DMS 273 (cell line): Measurements from ENCODE around the gene CAMK2N2.
A peak's percentile ranks its signal among the peaks of the same experiment; 100 is the strongest.

Source experiments
- DNase-seq: peaks from one replicate; lab custom pipeline; 2025; ENCODE audit not compliant: unreplicated experiment; lab: John Stamatoyannopoulos, UW

CAMK2N2 gene

DNA sequence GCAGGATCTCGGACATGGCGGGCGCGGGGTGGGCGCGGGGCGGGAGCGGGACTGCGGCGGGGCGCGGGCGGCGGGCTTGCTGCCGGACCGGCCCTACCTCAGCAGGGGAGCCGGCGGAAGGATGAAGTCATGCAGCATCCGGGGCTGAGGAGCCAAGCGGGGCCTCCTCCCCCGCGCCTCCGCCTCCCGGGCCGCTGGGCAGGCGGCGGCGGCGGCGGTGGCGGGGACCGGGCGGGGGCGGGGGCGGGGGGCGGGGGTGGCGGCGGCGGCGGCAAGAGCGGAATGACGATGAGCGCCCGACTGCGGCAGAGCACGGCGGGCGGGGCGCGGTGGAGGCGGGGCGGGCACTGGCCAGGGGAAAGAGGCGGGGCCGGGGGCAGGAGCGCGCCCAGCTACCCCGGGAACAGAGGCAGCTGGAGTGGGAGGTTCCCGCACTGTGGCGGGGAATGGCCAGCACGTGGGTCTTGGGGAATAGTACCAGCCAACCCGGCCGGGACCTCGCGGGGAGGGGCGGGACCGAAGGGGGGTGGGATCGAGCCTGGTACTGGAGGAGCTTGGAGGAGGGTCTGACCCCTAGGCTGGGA, at the start of gene CAMK2N2:
CAMK2N2 (minus strand) TSS at position 284 of the 584 bp plus-strand sequence; CDS start at position 16, 268 bp downstream.
- peak; percentile 98 for DNase-seq

DNA sequence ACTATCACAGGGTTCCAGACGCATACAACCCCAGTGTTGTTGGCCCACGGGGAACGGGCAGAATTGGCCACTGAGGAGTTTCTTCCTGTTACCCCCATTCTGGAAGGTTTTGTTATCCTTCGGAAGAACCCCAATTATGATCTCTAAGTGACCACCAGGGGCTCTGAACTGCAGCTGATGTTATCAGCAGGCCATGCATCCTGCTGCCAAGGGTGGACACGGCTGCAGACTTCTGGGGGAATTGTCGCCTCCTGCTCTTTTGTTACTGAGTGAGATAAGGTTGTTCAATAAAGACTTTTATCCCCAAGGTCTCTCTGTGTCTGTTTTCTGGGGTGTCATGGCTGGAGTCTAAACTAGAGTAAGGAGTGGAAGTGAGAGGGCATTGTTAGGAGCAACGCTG, 47.4 kb upstream of the CAMK2N2 start:
- no peak for DNase-seq

DNA sequence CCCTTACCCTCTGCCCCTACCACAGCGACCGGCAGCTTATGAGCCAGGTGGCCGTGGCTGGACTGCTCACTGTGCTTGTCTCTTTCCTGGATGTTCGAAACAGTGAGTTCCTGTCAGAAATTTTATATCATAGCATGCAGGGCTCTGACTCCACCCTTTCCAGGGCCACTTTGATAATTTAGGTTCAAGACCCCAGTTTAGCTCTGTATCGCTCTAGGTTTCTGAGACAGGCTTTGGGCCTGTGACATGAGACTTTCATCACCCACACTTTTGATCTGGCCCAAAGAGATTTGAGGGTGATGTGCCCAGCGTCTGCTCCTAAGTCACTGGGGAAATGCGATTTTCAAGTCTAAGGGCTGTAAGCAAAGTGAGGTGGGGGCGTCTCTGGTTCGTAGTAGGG, 46.6 kb upstream of the CAMK2N2 start:
- no peak for DNase-seq

DNA sequence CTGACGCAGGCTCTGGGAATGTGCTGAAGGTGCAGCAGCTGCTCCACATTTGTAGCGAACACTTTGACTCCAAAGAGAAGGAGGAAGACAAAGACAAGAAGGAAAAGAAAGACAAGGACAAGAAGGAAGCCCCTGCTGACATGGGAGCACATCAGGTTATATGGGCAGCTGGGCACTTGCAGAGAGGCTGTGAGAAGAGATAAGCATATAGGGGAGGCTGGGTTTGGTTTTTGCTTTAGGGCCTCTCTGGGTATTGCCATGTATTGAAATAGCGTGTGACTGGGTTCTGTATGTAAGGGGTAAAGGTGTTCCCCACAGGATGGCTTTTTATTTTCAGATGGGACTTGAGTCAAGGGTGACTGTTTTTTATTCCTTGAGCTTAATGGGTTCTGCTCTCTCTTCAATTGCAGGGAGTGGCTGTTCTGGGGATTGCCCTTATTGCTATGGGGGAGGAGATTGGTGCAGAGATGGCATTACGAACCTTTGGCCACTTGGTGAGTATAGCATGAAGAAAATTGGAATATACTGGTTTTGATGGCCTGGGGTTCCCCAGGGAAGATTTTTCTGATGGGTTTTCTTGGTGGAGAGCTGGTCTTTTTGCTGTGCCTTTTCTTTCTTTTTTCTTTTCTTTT, 45.1 kb upstream of the CAMK2N2 start:
- DNase-seq = no peak

GRCh38 chr3:184305577-184305976, 44.2 kb upstream of the CAMK2N2 start:
- peak; percentile 58 for DNase-seq

DNA sequence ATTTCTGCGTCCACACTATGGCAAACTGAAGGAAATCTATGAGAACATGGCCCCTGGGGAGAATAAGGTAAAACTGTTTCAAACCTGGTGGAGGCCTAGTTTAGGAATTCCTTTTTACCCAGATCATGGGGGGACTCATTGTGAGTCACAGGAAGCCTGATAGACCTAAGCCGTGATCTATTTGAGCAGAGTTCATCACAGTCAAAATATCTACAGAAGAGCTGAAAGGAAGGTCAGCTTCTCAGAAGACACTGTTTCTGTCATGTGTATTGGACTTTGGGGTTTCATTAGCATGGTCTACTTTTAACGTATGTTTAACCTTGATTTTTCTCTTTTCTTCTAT, 39.0 kb upstream of the CAMK2N2 start:
- DNase-seq = no peak

DNA sequence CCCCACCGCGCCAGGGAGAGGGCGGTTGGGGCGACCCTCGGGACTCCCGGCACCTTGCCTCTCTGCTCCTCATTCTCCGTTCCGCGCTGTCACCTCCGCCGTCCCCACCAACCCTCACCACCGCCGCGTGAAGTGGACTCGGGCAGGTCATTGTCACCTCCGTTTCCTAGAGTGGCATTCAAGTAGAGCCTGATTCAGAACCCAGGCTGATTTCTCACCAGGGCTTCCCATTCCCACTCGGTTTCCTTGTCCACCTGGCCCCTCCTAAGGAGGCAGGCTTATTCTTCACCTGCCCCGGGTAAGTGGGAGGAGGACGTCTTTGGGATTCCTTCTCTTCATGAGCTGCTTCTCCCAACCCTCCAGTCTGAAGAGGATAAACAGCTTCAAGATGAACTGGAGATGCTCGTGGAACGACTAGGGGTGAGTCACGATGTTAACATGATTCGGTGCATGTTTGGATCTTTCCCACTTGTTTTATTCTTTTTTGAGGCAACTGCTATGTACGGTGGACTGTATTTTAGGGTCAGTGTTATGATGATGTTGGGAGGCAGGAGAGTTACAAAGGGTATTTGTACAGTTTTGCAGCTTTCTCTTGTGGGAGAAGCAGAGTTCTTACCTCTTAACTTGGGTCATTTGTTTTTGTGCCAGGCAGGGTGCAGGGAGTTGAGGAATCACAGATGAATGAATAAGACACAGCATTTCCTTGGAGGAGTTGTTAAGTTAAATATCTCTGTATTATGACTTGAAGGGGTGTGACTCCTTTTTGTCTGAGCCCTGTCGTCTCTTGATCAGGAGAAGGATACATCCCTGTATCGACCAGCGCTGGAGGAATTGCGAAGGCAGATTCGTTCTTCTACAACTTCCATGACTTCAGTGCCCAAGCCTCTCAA, 38.4 kb upstream of the CAMK2N2 start:
- peak; percentile 59 for DNase-seq

GRCh38 chr3:184298759-184299487, 37.6 kb upstream of the CAMK2N2 start, which contains the start of gene PSMD2:
TSS of gene PSMD2 (plus strand) at chr3:184299241. CDS start at chr3:184299267, 26 bp downstream.
- peak; percentile 100 for DNase-seq

GRCh38 chr3:184296616-184297015, 35.3 kb upstream of the CAMK2N2 start:
- no peak for DNase-seq

GRCh38 chr3:184295771-184296170, 34.4 kb upstream of the CAMK2N2 start:
- DNase-seq = no peak

GRCh38 chr3:184291738-184292445, 30.5 kb upstream of the CAMK2N2 start:
- no peak for DNase-seq

GRCh38 chr3:184291044-184291737, 29.8 kb upstream of the CAMK2N2 start:
- no peak for DNase-seq

DNA sequence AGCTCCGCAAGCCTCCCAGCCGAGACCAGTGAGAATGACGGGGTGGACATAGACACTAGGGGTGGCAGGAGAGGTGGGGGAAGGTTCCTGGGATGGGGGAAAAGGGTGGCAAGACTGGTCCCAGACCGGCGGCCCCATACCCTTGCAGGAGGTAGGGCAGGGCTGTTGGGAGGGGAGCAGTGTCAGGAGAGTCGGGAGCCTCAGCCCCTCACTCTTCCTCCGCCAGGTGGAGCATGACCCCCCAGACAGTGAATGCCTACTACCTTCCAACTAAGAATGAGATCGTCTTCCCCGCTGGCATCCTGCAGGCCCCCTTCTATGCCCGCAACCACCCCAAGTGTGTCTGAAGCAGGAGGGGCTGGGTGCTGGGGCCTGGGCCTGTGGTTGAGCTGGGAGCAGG, 29.0 kb upstream of the CAMK2N2 start:
- DNase-seq = no peak

- DNase-seq = peak; percentile 93
These were observed 28.1 kb upstream of the CAMK2N2 start for GRCh38 chr3:184289426-184289938.

DNA sequence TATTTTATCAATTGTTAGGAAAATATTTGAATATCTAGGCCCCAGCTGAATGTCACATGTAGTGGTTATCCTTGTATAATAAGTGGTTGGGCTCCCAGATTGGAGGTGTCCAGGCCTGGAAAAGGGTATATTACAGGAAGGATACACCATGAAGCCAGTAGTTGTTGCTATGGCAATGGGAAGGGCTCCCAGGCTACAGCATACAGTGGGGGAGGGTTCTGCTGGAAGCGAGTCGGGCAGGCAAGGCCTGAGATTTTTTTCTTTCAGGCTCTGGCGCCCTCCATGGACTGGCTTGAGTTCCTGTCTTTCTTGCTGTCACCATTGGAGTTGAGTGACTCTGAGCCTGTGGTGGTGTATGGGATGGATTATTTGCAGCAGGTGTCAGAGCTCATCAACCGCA, 23.3 kb upstream of the CAMK2N2 start:
- peak; percentile 97 for DNase-seq

- DNase-seq = no peak
These were observed 22.3 kb upstream of the CAMK2N2 start for GRCh38 chr3:184283681-184284080.

DNA sequence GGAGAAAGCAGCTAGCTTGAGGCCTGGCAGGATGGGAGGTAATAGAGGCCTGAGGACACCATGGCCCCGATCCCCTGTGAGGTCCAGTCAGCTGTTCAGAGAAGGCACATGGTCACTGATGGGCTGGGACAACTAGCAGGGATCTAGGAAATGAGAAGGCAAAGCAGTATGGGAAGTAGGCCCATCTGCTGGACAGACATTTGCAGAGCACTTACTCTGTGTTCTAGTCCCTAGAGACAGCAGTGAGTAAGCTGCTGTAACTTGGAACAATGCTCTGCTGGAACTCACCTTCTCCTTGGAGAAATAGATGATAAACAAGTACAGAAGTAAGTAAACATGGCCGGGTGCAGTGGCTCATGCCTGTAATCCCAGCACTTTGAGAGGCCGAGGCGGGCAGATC, 21.6 kb upstream of the CAMK2N2 start:
- no peak for DNase-seq

DNA sequence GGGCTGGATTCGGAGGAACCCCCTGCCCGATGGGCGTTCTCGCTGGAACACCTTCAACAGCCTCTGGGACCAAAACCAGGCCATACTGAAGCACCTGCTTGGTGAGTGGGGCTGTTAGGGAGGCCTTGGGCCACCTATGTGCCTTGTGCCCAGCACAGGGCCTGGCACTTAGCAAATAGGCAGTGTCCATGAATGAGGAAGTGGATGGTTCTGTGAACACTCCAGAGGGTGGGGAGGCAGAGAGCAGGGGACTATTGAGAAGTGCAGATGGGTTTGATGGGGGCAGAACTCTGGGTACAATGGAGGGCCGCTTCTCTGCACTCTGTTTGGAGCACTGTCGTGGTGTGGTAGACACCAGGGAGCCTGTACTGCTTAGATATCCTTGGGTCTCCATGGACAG, 16.0 kb upstream of the CAMK2N2 start:
- no peak for DNase-seq

DNA sequence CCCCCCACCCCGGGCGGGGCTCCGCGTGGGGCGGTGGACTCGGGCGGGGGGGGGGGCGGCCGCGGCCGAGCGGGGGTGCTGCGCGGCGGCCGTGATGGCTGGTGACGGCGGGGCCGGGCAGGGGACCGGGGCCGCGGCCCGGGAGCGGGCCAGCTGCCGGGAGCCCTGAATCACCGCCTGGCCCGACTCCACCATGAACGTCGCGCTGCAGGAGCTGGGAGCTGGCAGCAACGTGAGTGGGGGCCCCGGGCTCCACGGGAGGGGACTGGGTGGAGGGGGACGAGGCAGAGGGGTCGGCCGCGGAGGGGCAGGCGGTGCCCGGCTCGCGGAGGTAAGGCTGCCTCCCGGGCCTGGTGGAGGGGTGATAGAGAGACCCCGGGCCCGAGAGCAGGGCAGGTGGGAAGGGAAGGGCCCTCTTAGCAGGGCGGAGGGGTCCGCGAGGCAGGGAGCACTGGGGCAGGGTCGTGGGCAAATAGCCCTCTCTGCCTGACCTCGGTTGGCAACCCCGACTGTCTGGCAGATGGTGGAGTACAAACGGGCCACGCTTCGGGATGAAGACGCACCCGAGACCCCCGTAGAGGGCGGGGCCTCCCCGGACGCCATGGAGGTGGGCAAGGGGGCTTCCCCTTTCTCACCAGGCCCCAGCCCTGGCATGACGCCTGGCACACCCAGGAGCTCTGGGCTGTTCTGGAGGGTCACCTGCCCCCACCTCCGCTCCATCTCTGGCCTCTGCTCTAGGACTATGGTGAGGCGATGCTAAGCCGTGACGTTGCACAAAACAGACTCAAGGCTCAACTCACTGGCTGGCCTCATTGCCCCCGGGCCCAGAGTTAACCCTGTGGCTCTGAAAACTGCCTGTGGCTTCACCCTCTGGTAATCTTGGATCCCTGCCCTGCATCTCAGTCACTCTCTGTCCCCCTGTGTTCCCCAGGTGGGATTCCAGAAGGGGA, 14.9 kb upstream of the CAMK2N2 start, which contains the start of gene ECE2:
ECE2 (plus strand) TSS at position 62 of the 950 bp plus-strand sequence; CDS start at position 194, 132 bp downstream.
- peak; percentile 47 for DNase-seq
